ENCODE measurements around the gene RNU1-2. TPM values are rescaled to one million over a fixed set of nuclear protein-coding genes. Genes with fewer than 3 reads are reported as not detected.

The RNU1-2 gene
- under 0.01 TPM for total RNA-seq

DNA sequence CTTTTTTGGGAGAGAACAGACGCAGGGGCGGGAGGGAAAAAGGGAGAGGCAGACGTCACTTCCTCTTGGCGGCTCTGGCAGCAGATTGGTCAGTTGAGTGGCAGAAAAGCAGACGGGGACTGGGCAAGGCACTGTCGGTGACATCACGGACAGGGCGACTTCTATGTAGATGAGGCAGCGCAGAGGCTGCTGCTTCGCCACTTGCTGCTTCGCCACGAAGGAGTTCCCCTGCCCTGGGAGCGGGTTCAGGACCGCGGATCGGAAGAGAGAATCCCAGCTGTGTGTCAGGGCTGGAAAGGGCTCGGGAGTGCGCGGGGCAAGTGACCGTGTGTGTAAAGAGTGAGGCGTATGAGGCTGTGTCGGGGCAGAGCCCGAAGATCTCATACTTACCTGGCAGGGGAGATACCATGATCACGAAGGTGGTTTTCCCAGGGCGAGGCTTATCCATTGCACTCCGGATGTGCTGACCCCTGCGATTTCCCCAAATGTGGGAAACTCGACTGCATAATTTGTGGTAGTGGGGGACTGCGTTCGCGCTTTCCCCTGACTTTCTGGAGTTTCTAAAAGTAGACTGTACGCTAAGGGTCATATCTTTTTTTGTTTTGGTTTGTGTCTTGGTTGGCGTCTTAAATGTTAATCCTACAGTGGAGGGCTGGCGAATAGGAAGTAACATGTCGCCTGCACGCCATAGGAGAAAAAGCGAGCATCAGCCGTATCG lies at the start of gene RNU1-2:
RNU1-2 (plus strand) TSS at position 383 of the 718 bp plus-strand sequence.

DNA sequence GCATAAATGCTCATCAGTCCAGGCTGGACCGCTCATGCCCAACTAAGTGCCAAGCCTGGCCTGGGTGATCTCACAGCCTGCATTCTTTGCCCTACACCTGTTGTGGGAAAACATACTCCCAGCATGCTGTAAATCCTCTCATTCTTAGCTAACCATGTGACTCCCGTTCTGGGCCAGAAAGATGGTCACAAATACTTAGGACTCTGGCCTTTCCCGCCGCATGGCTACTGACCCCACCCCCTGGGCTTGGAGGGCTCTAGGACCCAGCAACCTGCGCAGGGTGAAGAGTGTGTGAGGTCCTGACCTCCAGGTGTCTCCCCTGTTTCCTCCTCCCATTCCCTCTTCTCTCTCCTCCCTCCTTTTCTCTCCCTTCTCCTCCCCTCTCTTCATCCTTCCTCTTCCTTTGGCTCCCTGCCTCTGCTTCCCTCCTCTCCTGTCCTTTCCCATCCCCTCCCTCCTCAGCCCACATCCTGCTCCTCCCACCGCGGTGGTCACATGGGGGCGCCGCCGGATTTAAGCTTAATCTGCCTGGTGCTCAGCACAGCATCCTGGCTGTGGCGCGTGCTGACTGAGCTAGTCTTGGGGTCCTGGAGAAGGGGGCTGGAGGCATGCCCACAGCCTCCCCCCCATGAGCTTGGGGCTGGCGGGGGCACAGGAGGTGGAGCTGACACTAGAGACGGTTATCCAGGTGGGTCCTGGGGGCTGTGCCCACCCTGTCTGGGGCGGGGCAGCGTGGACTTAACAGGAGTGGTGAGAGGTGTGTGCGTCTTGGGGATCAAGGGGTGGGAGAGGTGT lies 25.8 kb downstream of the RNU1-2 start, which contains the start of gene CROCC:
CROCC (plus strand) TSS at position 541 of the 795 bp plus-strand sequence; CDS start at position 629, 88 bp downstream.

Small RNAs within 50 kb of the gene (small RNA-seq; reads per million reads assigned to genes)
- gene MIR3675 (ENCODE audit: low replicate concordance) (not detected), gene RNU1-2 (ENCODE audit: low replicate concordance) (not detected), gene RNU1-5P (ENCODE audit: low replicate concordance) (not detected)

Other genes starting within 250 kb of the RNU1-2 start
- gene RNU1-3, start 229.0 kb upstream of the RNU1-2 start, total RNA-seq, result under 0.01 TPM
- under 0.01 TPM for gene RNU1-4, start 155.5 kb upstream of the RNU1-2 start, total RNA-seq
- gene CROCC, start 26.0 kb downstream of the RNU1-2 start, total RNA-seq, result 37.9 TPM
- 14.7 TPM for gene MFAP2, start 84.6 kb downstream of the RNU1-2 start, total RNA-seq
- 119 TPM for gene ATP13A2, start 115.9 kb downstream of the RNU1-2 start, total RNA-seq
- 77.9 TPM for gene SDHB, start 158.1 kb downstream of the RNU1-2 start, total RNA-seq
- gene PADI2, start 223.5 kb downstream of the RNU1-2 start, total RNA-seq, result 1.6 TPM

All from parietal lobe (tissue), 2 donors.